ENCODE results near the gene DCANP1. TPM values are rescaled to one million over a fixed set of nuclear protein-coding genes. Genes with fewer than 3 reads are reported as not detected.

DCANP1 gene
- total and polyA plus RNA-seq, 2 donors from 2014 or later: not detected

Other genes starting within 250 kb of the DCANP1 start
- 144 TPM for gene MACROH2A1, start 48.1 kb downstream of the DCANP1 start, total RNA-seq
- gene MACROH2A1, start 48.1 kb downstream of the DCANP1 start, polyA plus RNA-seq (ENCODE audit: insufficient read depth, low read depth, low replicate concordance): 99.4 TPM
- 0.13 TPM for gene TIFAB, start 5.0 kb upstream of the DCANP1 start, total RNA-seq
- not detected for gene TIFAB, start 5.0 kb upstream of the DCANP1 start, polyA plus RNA-seq (ENCODE audit: insufficient read depth, low read depth, low replicate concordance)
- not detected for gene NEUROG1, start 88.6 kb upstream of the DCANP1 start, total RNA-seq
- gene NEUROG1, start 88.6 kb upstream of the DCANP1 start, polyA plus RNA-seq (ENCODE audit: insufficient read depth, low read depth, low replicate concordance): not detected
- 104 TPM for gene CXCL14, start 131.6 kb upstream of the DCANP1 start, total RNA-seq
- 414 TPM for gene CXCL14, start 131.6 kb upstream of the DCANP1 start, polyA plus RNA-seq (ENCODE audit: insufficient read depth, low read depth, low replicate concordance)